HG03342 (cell line): ENCODE results near the gene DOCK2.
A peak's percentile ranks its signal among the peaks of the same experiment; 100 is the strongest.
"Not testable (repeated sequence)": the region's sequence is repeated elsewhere in the genome, so short reads cannot be mapped to it uniquely, and the experiment has no call there.

Experiments
- ATAC-seq: cut with Tn5 transposase; IDR thresholded peaks from one replicate; pipeline ENCODE4 v1.9.1; 2021; ENCODE audit warnings: mild to moderate bottlenecking, moderate library complexity; ENCODE audit not compliant: unreplicated experiment

Gene DOCK2

DNA sequence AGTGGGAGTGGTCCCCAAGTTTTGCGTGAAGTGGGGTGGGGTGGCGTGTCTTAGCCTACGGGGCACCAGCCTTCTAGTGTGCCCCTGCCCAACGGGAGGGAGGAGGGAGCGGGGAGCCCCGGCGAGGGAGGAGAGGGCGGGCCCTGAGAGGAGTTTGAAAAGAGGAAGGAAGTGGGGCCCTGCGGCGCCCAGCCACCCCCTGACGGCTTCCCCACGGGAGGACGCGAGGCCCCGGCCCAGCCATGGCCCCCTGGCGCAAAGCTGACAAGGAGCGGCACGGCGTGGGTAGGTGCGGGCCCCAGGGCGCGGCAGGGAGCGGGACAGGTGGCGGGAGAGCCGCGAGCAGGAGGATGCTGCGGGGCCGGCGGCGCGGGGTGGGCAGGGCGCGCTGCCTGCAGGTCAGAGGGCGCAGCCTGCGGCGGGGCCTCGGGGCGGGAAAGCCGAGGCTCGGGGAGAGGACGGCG lies at the start of gene DOCK2:
DOCK2 (plus strand) TSS at position 191 of the 464 bp plus-strand sequence; CDS start at position 243, 52 bp downstream.
- ATAC-seq = peak; percentile 88

DNA sequence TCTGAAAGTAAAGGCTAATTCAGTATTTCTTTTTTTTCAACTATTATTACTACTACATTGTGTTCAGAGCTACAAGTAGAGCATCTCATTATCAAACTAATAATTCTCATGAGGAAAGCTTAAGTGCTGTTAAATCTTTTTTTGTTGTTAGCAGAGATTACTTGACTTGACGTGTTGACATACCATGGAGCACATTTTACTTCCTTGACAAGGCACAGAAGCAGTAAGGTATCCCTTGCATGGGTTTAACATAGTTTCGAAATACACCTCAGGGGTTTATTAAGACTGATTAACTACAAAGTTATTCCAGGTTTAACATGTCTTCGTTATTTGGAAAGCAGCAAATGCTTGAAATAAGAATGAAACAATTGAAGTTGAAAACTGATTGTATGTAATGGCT lies 46.5 kb upstream of the DOCK2 start:
- no peak for ATAC-seq

DNA sequence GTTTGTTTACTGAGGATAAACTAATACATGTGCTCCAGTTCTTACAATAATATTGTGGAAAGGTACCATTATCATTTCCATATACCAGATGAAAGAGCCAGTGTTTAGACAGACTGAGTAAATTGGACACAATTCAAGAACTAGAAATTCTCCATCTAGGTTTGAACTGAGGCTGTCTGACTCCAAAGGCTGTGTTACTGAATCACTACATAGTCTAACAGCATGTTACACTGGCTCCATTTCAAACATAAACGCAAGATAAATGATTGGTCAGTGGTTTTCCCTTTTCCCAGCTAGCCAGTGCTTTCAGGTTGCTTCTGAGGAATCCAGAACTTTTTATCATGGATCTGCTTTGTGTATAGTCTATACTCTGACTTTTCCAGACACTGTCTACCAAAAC lies 45.4 kb upstream of the DOCK2 start:
- ATAC-seq = no peak

DNA sequence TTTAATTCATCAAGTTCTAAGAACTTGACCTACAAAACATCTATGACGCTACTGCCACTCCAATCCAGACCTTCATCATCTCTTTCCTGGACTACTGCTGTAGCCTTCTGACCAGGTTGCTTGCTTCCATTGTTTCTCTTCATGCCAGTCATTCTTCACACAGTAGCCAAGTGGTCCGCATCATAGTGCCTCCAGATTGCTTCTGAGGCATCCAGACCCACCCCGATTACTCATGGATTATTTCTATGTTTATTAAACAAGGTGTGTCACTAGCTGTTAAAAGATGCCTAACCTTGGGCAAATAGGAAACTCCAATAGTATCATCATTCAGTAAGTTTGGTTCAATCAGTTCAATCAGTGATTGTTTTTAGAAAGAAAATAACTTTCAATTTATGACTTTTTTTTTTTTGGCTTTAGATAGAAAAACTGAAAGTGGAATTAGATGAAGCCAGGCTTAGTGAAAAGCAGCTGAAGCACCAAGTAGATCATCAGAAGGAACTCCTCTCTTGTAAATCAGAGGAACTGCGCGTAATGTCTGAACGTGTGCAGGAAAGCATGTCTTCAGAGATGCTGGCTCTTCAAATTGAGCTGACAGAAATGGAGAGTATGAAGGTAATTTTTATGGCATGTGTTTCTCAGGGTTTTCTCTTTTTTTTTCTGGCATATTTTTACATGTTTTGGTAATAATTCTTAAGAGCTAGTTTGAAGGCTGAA lies 44.0 kb upstream of the DOCK2 start:
- ATAC-seq = no peak

DNA sequence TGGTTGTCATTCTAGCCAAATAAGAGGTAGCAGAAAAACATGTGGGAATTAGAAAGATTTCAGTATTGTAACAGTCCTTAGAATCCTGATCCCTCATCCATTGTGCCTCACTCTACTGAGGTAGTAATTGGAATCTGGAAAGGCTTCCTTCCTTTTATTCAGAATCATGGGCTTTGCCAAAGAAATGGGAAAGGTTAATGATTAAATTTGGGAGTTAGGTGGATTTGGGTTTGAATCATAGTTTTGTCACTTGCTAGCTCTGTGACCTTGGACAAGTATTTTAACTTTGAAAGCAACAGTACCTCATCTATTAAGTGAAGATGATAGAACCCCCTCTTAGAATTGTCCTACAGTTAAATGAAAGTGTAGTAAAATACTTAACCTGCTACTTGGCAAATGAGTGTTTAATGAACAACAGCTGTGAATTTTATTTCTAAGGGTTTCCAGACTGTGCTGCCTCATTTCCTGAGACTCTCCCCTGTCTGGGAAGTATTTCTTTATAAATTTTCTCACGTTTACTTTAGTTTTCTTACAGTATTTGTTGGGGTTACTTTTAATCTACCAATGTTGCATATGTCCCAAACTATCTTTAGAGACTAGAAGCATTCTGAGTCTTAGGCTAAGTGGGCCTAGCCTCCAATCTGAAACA lies 41.8 kb upstream of the DOCK2 start:
- ATAC-seq = no peak

DNA sequence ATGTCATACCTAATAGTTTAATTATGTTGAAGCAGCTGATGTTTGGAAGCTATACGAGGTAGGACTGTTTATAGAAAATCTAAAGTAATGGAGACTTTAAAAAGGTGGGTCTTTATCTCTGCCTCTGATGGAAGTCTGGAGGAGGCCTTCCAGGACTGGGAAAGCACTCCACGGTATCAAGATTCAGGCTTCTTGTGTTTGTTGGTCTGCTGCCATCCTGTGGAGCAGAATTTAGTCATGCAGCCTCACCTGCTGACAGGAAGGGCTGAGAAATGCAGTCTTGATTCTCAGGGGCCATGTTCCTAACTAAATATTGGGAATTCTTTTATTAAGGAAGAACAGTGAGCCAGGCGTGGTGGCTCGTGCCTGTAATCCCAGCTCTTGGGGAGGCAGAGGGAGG lies 37.6 kb upstream of the DOCK2 start:
- ATAC-seq = no peak

DNA sequence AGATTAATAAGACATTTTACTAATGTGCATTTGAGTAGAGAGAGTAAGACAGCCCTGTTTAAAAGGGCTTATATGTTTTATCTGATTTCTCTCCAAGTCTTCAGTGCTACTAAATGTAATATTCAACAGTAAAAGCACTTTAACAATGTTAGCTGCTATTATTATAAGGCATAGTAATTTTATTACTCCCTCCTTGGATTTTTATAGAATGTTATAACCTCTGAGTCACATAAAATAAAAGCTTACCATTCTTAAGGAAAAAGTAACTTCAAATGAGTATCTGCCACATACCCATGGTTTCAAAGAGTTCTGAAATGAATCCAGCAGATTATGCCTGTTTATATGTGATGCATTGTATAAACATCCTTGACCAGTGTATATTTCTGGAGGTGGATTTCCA lies 34.5 kb upstream of the DOCK2 start:
- ATAC-seq = no peak

DNA sequence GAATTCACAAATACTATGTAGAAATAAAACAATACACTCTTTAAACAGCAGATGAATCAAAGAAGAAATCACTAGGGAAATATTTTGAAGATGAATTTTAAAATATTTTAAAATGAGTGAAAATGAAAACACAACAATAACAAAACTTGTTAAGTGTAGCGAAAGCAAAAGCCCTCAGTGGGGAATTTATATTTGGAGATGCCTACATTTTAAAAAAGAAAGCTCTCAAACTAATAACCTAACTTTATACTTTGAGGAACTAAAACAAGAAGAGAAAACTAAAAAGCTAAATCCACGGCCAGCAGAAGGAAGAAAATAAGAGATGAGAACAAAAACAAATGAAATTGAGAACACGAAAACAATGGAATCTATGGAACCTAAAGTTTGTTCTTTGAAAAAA lies 30.8 kb upstream of the DOCK2 start:
- ATAC-seq = no peak

DNA sequence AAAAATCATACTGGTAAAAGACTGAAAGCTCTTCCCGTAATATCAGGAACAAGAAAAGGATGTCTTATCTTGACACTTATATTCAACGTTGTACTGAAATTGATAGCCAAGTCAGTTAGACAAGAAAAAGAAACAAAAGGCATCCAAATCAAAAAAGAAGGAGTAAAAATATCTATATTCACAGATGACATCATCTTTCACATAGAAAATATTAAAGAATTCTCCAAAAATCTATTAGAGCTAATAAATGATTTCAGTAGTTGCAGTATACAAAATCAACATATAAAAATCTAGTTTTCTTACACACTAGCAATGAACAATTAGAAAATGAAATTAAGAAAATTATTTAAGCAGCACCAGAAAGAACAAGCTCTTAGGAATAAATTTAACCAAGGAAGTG lies 29.2 kb upstream of the DOCK2 start:
- no peak for ATAC-seq

DNA sequence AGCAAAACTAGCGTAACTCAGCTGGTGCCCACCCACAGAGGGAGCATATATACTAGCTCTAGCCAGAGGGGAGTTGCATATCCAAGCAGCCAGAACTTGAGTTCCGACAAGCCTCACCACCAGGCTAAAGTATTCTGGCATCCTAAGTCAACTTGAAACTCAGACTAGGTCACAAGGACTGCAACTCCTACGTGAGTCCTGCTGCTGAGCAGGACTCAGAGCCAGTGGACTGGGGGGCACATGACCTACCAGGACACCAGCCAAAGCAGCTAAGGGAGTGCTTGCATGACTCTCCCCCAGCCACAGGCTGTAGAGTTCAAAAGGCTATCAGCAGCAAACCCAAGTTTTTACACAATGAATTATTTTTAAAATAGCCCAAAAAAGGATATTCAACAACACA lies 27.4 kb upstream of the DOCK2 start:
- no peak for ATAC-seq

DNA sequence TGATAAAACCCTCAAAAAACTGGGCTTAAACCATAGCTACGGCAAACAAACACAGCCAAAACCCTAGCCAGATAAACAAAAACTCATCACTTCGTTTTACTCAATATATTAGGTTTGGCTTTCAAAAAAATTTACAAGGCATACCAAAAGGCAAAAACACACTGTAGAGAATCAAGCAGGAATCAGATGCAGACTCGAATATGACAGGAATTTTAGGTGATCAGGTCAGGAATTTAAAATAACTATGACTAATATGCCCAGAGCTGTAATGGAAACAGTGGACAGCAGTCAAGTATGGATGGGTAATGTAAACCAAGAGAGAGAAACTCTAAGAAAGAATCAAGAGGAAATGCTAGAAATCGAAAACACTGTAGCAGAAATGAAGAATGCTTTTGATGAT lies 26.5 kb upstream of the DOCK2 start:
- ATAC-seq = no peak

DNA sequence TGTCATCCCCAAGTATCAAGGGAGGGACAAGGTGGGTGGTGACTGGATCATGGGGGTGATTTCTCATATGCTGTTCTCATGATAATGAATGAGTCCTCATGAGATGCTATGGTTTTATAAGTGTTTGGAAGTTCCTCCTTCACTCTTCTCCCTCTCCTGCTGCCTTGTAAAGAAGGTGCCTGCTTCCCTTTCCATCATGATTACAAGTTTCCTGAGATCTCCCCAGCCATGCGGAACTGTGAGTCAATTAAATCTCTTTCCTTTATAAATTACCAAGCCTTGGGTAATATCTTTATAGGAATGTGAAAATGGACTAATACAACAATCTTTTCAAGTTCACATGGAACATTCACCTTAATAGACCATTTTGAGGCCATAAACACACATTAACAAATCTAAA lies 21.5 kb upstream of the DOCK2 start:
- no peak for ATAC-seq

DNA sequence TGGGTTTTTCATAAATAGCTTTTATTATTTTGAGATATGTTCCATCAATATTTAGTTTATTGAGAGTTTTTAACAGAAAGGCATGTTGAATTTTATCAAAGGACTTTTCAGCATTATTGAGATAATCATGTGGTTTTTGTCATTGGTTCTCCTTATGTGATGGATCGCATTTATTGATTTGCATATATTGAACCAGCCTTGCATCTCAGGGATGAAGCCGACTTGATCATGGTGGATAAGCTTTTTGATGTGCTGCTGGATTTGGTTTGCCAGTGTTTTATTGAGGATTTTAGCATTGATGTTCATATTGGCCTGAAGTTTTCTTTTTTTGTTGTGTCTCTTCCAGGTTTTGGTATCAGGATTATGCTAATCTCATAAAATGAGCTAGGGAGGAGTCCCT lies 12.8 kb upstream of the DOCK2 start:
- ATAC-seq = not testable (repeated sequence)

DNA sequence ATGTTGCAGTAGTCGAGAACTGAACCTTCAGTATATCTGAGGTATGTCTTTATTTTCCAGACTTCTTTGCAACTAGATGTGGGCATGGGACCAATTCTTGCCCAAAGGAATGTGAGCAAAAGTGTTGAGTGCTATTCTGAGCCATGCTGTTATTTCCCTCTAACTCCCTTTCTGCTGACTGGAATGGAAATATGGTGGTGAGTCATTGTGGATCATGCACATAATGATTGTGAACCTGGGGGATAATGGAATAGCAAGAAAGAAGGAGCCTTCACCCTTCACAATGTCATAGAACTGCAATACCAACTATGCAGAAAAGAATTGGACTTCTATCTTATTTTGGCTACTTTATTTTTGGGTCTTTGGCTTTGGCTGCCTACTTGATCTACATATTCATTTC lies 10.3 kb upstream of the DOCK2 start:
- ATAC-seq = no peak

DNA sequence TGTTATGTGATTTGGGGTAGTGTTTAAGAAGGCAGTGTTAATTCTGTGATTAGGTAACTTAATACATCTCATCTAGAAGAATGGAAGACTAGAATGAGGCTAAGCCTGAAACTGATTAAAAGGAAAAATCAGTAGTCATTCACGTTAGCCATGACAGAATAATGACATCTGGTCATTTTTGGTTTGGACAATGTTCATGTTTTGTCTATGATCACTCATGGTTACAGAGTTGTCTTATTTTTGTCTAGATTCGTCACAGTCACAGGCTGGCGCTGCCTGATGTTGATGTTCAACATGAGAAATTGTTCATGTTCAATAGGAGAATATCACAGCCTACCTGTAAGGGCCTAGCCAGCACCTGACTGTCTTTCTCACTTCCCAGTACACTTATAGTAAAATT lies 9.5 kb upstream of the DOCK2 start:
- no peak for ATAC-seq

DNA sequence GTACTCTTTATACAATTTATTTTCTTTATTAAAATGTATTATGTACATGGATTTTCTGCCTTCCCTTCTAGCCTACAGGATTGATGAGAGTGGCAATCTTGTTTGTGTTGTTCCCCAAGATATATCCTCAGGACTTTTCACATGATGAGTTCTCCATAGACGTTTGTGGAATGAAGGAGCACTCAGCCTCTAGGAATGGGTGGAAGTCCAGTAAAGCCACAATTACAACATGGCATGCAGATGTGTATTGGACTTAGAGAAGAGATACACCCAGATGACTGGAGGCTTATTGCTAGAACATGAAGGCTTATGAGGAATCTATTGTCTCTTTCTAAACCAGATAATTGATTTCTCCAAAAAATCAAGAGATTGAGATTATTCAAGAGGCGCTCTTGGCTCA lies 8.2 kb upstream of the DOCK2 start:
- ATAC-seq = no peak

DNA sequence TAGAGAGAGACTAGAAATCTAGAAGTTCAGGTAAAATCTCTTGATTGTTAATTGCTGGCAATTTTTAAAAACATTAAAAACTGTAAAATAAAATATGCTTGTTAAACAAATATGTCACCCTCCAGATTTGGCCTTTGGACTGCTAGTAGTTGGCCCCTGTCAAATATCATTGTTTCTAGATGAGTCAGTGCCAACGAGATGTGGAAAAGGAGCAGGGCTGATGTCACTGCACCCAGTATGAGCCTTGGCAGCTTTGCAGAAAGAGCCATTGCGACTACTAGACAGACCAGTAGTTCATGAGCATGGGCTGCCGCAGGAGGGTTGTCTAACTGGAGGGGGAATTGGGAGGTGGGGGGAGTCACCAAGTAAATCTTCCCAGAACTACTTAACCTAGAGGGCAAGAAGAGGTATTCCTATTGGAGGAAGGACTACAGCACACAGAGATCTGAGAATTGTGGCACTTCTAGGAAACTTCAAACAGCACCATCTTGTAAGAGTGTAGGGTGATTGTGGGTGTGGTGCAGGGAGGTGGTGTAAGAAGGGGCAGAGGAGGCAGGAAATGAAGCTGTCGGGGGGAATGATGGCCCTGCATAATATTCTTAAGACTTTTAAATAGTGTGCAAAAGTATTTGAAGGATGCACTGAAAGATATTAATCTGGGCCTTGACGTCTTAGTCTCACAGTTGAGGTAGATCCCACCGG lies 7.1 kb upstream of the DOCK2 start:
- no peak for ATAC-seq

DNA sequence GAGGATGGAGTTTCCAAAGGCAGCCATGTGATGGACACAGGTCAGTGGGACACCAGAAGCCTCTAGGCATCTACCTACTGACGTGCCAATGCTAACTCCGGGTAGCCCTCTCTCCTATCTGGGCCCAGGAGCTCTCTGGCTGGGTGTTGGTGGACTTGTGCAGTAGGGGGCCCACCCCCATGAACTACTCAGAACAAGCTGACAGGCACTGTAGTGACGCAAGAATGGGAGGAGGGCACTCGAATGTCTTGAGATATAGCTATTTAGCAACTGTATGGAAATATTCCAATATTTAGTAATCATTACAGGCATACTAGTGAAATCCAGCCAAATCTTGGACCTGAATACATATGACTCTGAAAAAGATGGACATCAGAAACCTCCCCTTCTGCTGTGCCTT lies 5.7 kb upstream of the DOCK2 start:
- ATAC-seq = no peak

DNA sequence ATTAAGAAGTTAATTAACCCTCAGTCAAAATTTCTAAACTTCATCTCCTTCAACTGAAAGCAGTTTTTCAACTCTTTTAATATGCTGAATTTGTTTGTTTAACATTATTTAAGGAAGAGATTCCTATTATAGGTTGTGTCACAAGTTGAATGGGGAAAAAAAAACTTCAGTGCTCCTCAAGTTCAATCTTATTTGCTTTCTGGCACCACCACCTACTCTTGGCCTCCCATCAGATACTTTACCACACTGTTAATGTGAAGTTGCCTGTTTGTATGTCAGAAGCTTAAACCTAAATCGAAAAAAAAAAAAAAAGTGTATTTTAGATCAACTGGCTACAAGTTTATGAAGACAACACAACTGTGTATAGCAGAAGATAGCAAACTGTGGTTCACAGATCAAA lies 4.1 kb upstream of the DOCK2 start:
- no peak for ATAC-seq

DNA sequence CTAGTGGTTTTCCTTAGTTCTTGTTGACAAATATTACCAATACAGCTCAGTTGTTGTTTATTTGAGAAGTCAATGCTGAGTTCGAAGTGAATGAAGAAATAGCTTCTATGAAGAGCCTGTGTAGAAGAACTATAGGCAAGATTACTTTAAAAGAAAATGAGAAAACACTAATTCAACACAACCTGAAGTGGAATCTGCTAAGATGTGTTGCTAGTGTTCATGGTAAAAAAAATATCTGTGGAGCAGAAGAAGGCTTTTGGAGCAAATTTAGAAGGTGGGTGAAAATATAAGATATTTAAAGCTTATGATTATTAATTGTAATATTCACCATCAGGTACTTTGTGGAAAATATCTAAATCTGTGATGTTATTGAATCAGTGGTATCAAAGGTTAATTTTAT lies 2.5 kb upstream of the DOCK2 start:
- no peak for ATAC-seq

DNA sequence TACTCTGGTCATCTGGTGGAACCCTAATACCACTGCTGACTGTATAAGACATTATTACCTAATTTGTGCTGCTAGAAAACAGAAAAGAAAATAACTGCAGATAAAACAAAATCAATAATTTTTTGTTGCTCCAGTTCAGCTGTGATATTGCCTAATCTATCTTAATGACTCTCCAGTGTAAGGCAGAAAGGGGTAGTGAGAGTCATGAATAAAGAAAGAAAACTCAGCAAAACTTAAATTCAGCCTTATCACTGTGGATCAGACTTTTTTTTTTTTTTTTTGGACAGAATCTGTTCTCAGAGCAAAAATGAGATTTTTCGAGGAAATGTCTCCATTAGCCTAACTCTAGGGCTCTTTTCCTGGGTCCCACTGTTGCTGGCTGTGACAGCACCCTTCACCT lies 1.1 kb upstream of the DOCK2 start:
- ATAC-seq = no peak

DNA sequence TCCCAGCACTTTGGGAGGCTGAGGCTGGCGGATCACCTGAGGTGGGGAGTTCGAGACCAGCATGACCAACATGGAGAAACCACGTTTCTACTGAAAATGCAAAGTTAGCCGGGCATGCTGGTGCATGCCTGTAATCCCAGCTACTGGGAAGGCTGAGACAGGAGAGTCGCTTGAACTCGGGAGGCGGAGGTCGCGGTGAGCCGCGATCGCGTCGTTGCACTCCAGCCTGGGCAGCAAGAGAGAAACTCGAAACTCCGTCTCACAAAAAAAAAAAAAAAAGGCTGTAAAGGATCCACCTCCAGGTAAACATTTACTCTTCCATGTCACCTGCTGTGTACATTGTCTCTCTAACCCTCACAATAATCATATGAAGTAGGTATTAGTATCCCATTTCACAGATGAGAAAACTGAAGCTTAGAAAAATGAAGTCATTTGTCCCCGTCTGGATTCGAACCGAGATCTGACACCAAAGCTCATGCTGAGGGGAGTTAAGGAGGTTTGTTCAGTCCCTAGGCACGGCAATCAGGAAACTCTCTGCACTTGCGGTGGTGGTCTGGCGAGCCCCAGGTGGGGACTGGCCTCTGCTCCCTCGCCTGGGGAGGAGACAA lies 494 bp upstream of the DOCK2 start:
- no peak for ATAC-seq
